GM12878 (cell line): Measurements from ENCODE around the gene PPP2R5C. TPM values are rescaled to one million over a fixed set of nuclear protein-coding genes. Genes with fewer than 3 reads are reported as not detected.

Source experiments
- BCL11A ChIP-seq: IDR thresholded peaks from 2 replicates; pipeline ENCODE4 v1.6.1; 2011; ENCODE audit warnings: low read depth, low read length
- BCLAF1 ChIP-seq: fragments of 450-650 bp; IDR thresholded peaks from 2 replicates; pipeline ENCODE4 v1.6.1; 2017; ENCODE audit warnings: antibody characterized with exemption, mild to moderate bottlenecking, moderate library complexity
- BHLHE40 ChIP-seq, 2 experiments: fragments of 450-650 bp in 1 of 2; IDR thresholded peaks; 2 replicates each; pipeline ENCODE4 v1.6.1; 2011 to 2017; ENCODE audit warnings: low read depth in 2 of 2, borderline replicate concordance in 1 of 2, improper control_type of control experiment in 1 of 2, low read length in 1 of 2, mild to moderate bottlenecking in 1 of 2
- CBFB ChIP-seq: IDR thresholded peaks from 2 replicates; pipeline ENCODE4 v1.6.1; 2016; ENCODE audit warnings: antibody characterized with exemption, low read depth
- CBX5 ChIP-seq: sonication (generic); IDR thresholded peaks from 2 replicates; pipeline ENCODE4 v1.6.1; 2016; ENCODE audit warnings: low read depth, moderate library complexity, mild to moderate bottlenecking, inconsistent platforms
- CREB1 ChIP-seq: IDR thresholded peaks from 2 replicates; pipeline ENCODE4 v1.6.1; 2012; ENCODE audit warnings: low read depth, mild to moderate bottlenecking, inconsistent platforms
- EED ChIP-seq: sonication (generic); IDR thresholded peaks from 2 replicates; pipeline ENCODE4 v1.6.1; 2016; ENCODE audit warnings: antibody characterized with exemption, low read depth
- FOS ChIP-seq: IDR thresholded peaks from 3 replicates; pipeline ENCODE4 v1.6.1; 2011; ENCODE audit warnings: borderline replicate concordance; ENCODE audit not compliant: insufficient read length; ENCODE audit errors: extremely low read depth
- GABPA ChIP-seq: IDR thresholded peaks from 2 replicates; pipeline ENCODE4 v1.6.1; 2014; ENCODE audit warnings: antibody characterized with exemption, low read depth, mild to moderate bottlenecking, inconsistent platforms
- HDAC2 ChIP-seq: fragments of 200-600 bp; sonication (generic); IDR thresholded peaks from 2 replicates; pipeline ENCODE4 v1.6.1; 2017
- KLF5 ChIP-seq: fragments of 450-650 bp; IDR thresholded peaks from 2 replicates; pipeline ENCODE4 v1.6.1; 2014; ENCODE audit warnings: mild to moderate bottlenecking; ENCODE audit not compliant: partially characterized antibody
- MEF2B ChIP-seq: fragments of 450-650 bp; IDR thresholded peaks from 2 replicates; pipeline ENCODE4 v1.6.1; 2018; ENCODE audit warnings: mild to moderate bottlenecking, moderate library complexity; ENCODE audit not compliant: partially characterized antibody, poor library complexity, severe bottlenecking
- NFIC ChIP-seq: IDR thresholded peaks from 2 replicates; pipeline ENCODE4 v1.6.1; 2012; ENCODE audit warnings: low read depth, mild to moderate bottlenecking, inconsistent platforms, low read length, moderate library complexity
- NR2C1 ChIP-seq: fragments of 450-650 bp; IDR thresholded peaks from 2 replicates; pipeline ENCODE4 v1.6.1; 2017; ENCODE audit warnings: antibody characterized with exemption, mild to moderate bottlenecking, moderate library complexity
- NR2F1 ChIP-seq: fragments of 450-650 bp; conservative IDR thresholded peaks from 2 replicates; pipeline ENCODE4 v1.6.1; 2017; ENCODE audit warnings: mild to moderate bottlenecking
- PBX3 ChIP-seq: IDR thresholded peaks from 2 replicates; pipeline ENCODE4 v1.6.1; 2011; ENCODE audit warnings: mild to moderate bottlenecking, low read depth, low read length, moderate library complexity; ENCODE audit not compliant: insufficient replicate concordance
- POLR2A ChIP-seq: IDR thresholded peaks from 2 replicates; pipeline ENCODE4 v1.6.1; 2011; ENCODE audit warnings: low read depth, mild to moderate bottlenecking, low read length
- POLR2AphosphoS2 ChIP-seq: IDR thresholded peaks from 2 replicates; pipeline ENCODE4 v1.6.1; 2011; ENCODE audit warnings: low read depth, mild to moderate bottlenecking, low read length, improper control_type of control experiment, moderate library complexity
- RB1 ChIP-seq: fragments of 450-650 bp; formaldehyde crosslinking; IDR thresholded peaks from 2 replicates; pipeline ENCODE4 v1.6.1; 2017; ENCODE audit warnings: mild to moderate bottlenecking, borderline replicate concordance
- SUPT20H ChIP-seq: IDR thresholded peaks from 2 replicates; pipeline ENCODE4 v1.6.1; 2011; ENCODE audit warnings: low read depth, mild to moderate bottlenecking, low read length, moderate library complexity, borderline replicate concordance; ENCODE audit not compliant: control insufficient read depth
- YBX1 ChIP-seq: fragments of 450-650 bp; IDR thresholded peaks from 2 replicates; pipeline ENCODE4 v1.6.1; 2016; ENCODE audit warnings: antibody characterized with exemption
- ZNF207 ChIP-seq: fragments of 450-650 bp; IDR thresholded peaks from 2 replicates; pipeline ENCODE4 v1.6.1; 2014; ENCODE audit warnings: antibody characterized with exemption, mild to moderate bottlenecking, borderline replicate concordance
- ZNF592 ChIP-seq: fragments of 450-650 bp; IDR thresholded peaks from 2 replicates; pipeline ENCODE4 v1.6.1; 2017; ENCODE audit warnings: mild to moderate bottlenecking, moderate library complexity
- polyA plus RNA-seq, 11 experiments: library from polyadenylated mRNA; depleted of rRNA in 4 of 11; unstranded in 6 of 11; stranded (reverse) in 5 of 11; fragments of >200 nt; fragmentation: Nextera tagmentation in 4 of 11; fragmentation: Illumina TruSeq in 1 of 11; extraction: Ambion mirVana in 4 of 11; extraction: Trizol in 1 of 11; gene quantifications; 1 replicate in 1 of 11; 2 replicates in 10 of 11; pipeline versions ENCODE4 v1.2.1 to v1.2.3, GENCODE V29; 2011 to 2016; ENCODE audit warnings: inconsistent platforms in 2 of 11, missing spikeins in 2 of 11, low read depth in 1 of 11
- total RNA-seq, 4 experiments: library from RNA; depleted of rRNA in 3 of 4; stranded (reverse); fragments of >200 nt in 3 of 4; fragmentation: Illumina TruSeq in 1 of 4; extraction: Trizol in 1 of 4; gene quantifications; 2 replicates each; pipeline versions ENCODE4 v1.2.1 to v1.2.3, GENCODE V29; 2013 to 2021

The PPP2R5C gene
- total and polyA plus RNA-seq, 10 of the 15 experiments (the other 5 are each of a cell fraction or from before 2014, with no cell fraction given): 106 to 199 (median 144) TPM

- no peak for TF ChIP-seq SUPT20H
- TF ChIP-seq NR2F1: no peak
- TF ChIP-seq POLR2A: no peak
- TF ChIP-seq GABPA: no peak
- TF ChIP-seq ZNF207: no peak
- TF ChIP-seq BCL11A: no peak
- TF ChIP-seq NR2C1: no peak
- no peak for TF ChIP-seq POLR2AphosphoS2
- no peak for TF ChIP-seq RB1
- no peak; the same call in 1 of the 2 replicates for TF ChIP-seq EED
- no peak for TF ChIP-seq CBFB
- no peak for TF ChIP-seq NFIC
- TF ChIP-seq YBX1: no peak
- TF ChIP-seq BHLHE40 (IDR thresholded peaks at IDR 0.05; ENCODE audit: borderline replicate concordance in 1 of 2, low read depth in 2 of 2, low read length in 1 of 2): peak in 1 of 2 experiments; percentile 39; a peak in 1 of 4 replicates
- TF ChIP-seq HDAC2: no peak
- no peak for TF ChIP-seq PBX3
- TF ChIP-seq CREB1: 0 out of 2 replicates have a peak, but pooled peaks have one; percentile 29
- TF ChIP-seq ZNF592: no peak
- TF ChIP-seq BCLAF1: no peak
- TF ChIP-seq MEF2B: no peak
- TF ChIP-seq FOS: no peak
- TF ChIP-seq CBX5: no peak
- TF ChIP-seq KLF5: no peak
Measured at GRCh38 chr14:101843665-101844064, 82.2 kb downstream of the PPP2R5C start (continued).
